ENCODE data around the gene PRR22.

GRCh38 chr19:5774921-5775320, 9.6 kb downstream of the PRR22 start:
- TF ChIP-seq CTCF (IDR thresholded peaks at IDR 0.05): no peak
- no peak for TF ChIP-seq POLR2A (IDR thresholded peaks at IDR 0.05)

All from uterus (tissue), 2 donors.